Erythroblast (primary cell): ENCODE data around the gene DTX1.

Source experiments
- GATA1 ChIP-seq: IDR thresholded peaks from 2 replicates; pipeline ENCODE4 v1.6.1; 2011; ENCODE audit warnings: low read depth, mild to moderate bottlenecking, control low read depth, low read length, moderate library complexity
- POLR2A ChIP-seq: IDR thresholded peaks from 2 replicates; pipeline ENCODE4 v1.6.1; 2011; ENCODE audit warnings: mild to moderate bottlenecking, low read length

- TF ChIP-seq POLR2A (no peak), GATA1 (no peak)
These were observed 25.3 kb downstream of the DTX1 start for GRCh38 chr12:113081873-113082272.
